A549 treated with Hydrocortisone at 1 μM for 4 hours (cell line): Measurements from ENCODE around the gene TRIM49D2. TPM values are rescaled to one million over a fixed set of nuclear protein-coding genes. Genes with fewer than 3 reads are reported as not detected.

Experiments used
- total RNA-seq: library from RNA; stranded (reverse); fragments of 200-300 nt; extraction: Qiagen RNA extraction; gene quantifications from 5 replicates; pipeline ENCODE4 v1.2.3, GENCODE V29; 2022

Gene TRIM49D2, protein sequence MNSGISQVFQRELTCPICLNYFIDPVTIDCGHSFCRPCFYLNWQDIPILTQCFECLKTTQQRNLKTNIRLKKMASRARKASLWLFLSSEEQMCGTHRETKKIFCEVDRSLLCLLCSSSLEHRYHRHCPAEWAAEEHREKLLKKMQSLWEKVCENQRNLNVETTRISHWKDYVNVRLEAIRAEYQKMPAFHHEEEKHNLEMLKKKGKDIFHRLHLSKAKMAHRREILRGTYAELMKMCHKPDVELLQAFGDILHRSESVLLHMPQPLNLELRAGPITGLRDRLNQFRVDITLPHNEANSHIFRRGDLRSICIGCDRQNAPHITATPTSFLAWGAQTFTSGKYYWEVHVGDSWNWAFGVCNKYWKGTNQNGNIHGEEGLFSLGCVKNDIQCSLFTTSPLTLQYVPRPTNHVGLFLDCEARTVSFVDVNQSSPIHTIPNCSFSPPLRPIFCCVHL
- 0.08 to 0.14 TPM (median 0.13 TPM) in 3 of 5 replicates, not detected in the others for total RNA-seq

DNA sequence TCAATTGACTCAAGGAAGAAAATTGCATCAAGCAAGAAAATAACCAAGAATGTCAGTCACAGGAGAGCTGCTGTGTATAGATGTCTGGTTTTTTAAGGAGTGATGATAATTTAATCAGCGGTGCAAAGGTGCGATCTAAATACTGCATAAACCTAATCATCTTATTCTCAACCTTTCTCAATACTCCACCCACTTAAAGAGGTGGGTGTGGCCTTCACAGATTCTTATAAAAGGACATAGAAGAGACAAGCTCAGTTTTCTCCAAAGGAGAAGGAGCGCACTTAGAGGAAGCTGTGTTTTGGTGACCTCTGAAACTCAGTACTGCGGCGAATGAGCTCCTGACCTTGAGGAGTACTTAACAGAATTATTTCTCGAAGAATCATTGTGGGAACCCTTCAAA lies at the start of gene TRIM49D2:
TSS of gene TRIM49D2 (plus strand) at position 301 of the 400 bp plus-strand sequence. CDS start 2,698 bp downstream, outside the sequence.

GRCh38 chr11:89922195-89922660 lies 1.6 kb upstream of the TRIM49D2 start, which contains the start of gene TRIM49D1:
Gene TRIM49D1, minus strand, starts transcription at chr11:89922245. Its CDS starts 4,535 bp downstream, at chr11:89917710.

GRCh38 chr11:89965737-89966136 lies 41.9 kb downstream of the TRIM49D2 start, which contains the start of gene TRIM64:
Gene TRIM64, plus strand, starts transcription at chr11:89966037. Its CDS starts 2,467 bp downstream, at chr11:89968504.

Other genes starting within 250 kb of the TRIM49D2 start
- gene TRIM77, start 213.8 kb upstream of the TRIM49D2 start, total RNA-seq, result not detected in 5 replicates
- gene TRIM49, start 115.5 kb upstream of the TRIM49D2 start, total RNA-seq, result 0.05 to 0.12 TPM (median 0.10 TPM) in 3 of 5 replicates, not detected in the others
- gene TRIM64B, start 45.6 kb upstream of the TRIM49D2 start, total RNA-seq, result 0.03 TPM in 1 of 5 replicates, not detected in the others
- 0.14 to 0.30 TPM (median 0.18 TPM) in 5 replicates for gene TRIM49D1, start 1.8 kb upstream of the TRIM49D2 start, total RNA-seq
- gene TRIM64, start 42.0 kb downstream of the TRIM49D2 start, total RNA-seq, result not detected in 5 replicates
- not detected in 5 replicates for gene TRIM49C, start 107.0 kb downstream of the TRIM49D2 start, total RNA-seq
- not detected in 5 replicates for gene UBTFL1, start 161.9 kb downstream of the TRIM49D2 start, total RNA-seq
- gene NAALAD2, start 210.6 kb downstream of the TRIM49D2 start, total RNA-seq, result 0.03 TPM in 1 of 5 replicates, not detected in the others